Activated CD4-positive, alpha-beta T cell treated with anti-CD3 and anti-CD28 coated beads, Interleukin-2, amount 50 U/mL, for 1 hour (primary cell): ENCODE measurements around the gene ASB17.
"Not testable (repeated sequence)": the region's sequence is repeated elsewhere in the genome, so short reads cannot be mapped to it uniquely, and the experiment has no call there.

Source experiments
- DNase-seq: peaks from one replicate; pipeline ENCODE4 v3.0.0-alpha.2; 2020

The ASB17 gene

GRCh38 chr1:75932304-75932703 lies at the start of gene ASB17:
ASB17 (minus strand) TSS chr1:75932404; CDS start chr1:75932291, 113 bp downstream.
- no peak for DNase-seq

- DNase-seq: no peak
These were observed 49.0 kb upstream of the ASB17 start for GRCh38 chr1:75980972-75981897.

GRCh38 chr1:75970631-75971030 lies 38.4 kb upstream of the ASB17 start:
- no peak for DNase-seq

- DNase-seq: no peak
These were observed 37.3 kb upstream of the ASB17 start for GRCh38 chr1:75969550-75969949.

GRCh38 chr1:75967719-75968118 lies 35.5 kb upstream of the ASB17 start:
- DNase-seq: no peak

GRCh38 chr1:75964760-75965408 lies 32.7 kb upstream of the ASB17 start:
- no peak for DNase-seq

- not testable (repeated sequence) for DNase-seq
These were observed 32.0 kb upstream of the ASB17 start for GRCh38 chr1:75964110-75964759.

GRCh38 chr1:75954586-75954985 lies 22.4 kb upstream of the ASB17 start:
- no peak for DNase-seq

GRCh38 chr1:75953461-75953860 lies 21.3 kb upstream of the ASB17 start:
- no peak for DNase-seq

- DNase-seq: no peak
These were observed 19.8 kb upstream of the ASB17 start for GRCh38 chr1:75952016-75952415.

- DNase-seq: no peak
These were observed 18.0 kb upstream of the ASB17 start for GRCh38 chr1:75950176-75950575.

GRCh38 chr1:75943037-75943436 lies 10.8 kb upstream of the ASB17 start:
- not testable (repeated sequence) for DNase-seq

GRCh38 chr1:75937034-75937433 lies 4.8 kb upstream of the ASB17 start:
- no peak for DNase-seq

- DNase-seq: no peak
These were observed 9.5 kb downstream of the ASB17 start for GRCh38 chr1:75922698-75923097.

- DNase-seq: no peak
These were observed 15.4 kb downstream of the ASB17 start for GRCh38 chr1:75916834-75917233.

- DNase-seq: no peak
These were observed 23.5 kb downstream of the ASB17 start for GRCh38 chr1:75908717-75909152.

- no peak for DNase-seq
These were observed 30.8 kb downstream of the ASB17 start for GRCh38 chr1:75901371-75901770.

- no peak for DNase-seq
These were observed 47.8 kb downstream of the ASB17 start for GRCh38 chr1:75884437-75884836.

- no peak for DNase-seq
These were observed 52.2 kb downstream of the ASB17 start for GRCh38 chr1:75879985-75880384.

- no peak for DNase-seq
These were observed 61.3 kb downstream of the ASB17 start for GRCh38 chr1:75870951-75871350.
